HG03108 (cell line): ENCODE measurements around the gene CLTCL1.

Source experiments
- ATAC-seq: cut with Tn5 transposase; IDR thresholded peaks from one replicate; pipeline ENCODE4 v1.9.1; 2021; ENCODE audit warnings: moderate library complexity; ENCODE audit not compliant: unreplicated experiment

Gene CLTCL1

DNA sequence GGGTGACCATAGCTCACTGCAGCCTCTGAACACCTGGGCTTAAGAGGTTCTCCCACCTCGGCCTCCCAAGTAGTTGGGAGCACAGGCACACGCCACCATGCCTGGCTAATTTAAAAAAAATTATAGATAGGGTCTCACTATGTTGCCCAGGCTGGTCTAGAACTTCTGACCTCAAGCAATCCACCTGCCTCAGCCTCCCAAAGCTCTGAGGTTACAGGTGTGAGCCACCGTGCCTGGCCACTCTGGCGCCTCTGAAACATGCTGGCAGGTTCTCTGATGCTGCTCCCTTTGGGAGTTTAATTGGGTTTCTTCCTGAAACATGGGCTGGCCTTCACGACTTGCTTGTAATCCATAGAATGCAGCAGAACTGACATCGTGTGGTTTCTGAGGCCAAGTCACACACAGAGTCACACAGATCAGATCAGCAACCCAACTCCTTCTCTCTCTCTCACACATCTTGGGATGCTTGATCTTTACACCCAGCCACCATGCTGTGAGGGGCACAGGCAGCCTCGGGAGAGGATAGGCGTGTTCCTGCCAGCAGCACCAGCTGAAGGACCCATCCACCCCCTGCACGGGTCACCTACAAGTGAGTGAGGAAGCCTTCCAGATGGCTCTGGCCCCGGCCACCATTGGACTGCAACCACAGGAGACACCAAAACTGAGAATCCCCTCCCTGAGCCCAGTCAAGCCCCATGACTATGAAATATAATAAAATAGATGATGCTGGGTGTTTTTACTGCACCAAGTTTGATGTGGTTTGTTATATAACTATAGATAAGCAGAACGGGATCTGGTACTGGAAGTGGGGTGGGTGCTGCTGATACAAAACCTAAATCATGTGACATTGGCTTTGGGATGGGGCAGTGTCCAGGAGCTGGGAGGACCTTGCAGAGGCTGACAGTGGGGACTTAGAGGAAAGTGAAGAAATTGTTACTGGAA is 138.3 kb downstream of the CLTCL1 start:
- no peak for ATAC-seq

DNA sequence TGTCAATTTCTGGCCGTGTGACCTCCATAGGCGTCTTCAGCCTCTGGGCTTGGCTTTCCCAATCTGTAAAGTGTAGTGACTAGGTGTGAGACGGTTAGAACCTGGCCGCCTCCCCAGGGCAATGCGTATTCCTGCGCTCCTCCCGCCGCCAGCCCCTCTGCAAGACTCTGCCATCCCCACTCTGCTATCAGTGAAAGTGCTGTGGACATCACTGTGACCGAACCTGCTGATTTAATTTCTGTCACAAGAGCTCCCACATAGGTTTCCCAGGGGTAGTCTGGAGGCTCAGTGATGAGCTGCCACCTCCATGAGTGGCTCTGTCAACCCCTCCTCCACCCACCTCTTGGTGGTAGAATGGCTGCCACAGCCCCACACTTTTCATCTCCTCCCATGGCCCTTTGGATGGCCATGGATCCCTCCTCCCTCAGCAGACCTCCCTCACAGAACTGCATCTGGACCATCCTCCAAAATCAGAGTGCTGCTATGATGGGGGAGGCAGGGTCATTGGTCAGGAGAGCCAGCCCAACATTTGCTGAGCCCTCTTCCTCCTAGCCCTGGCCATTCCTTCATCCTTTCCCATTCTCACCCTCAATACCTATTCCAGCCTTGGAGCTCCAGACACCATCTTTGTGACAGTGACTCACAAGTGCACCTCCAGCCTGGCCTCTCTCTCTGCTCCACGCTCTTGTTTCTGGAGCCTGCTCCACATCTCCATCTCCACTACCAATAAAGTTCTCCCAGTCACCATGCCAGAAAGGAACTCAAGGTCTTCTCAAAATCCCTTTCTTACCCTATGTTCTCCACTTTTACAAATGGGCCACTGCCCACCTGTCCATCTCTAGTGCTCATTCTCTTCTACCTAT is 140.0 kb downstream of the CLTCL1 start:
- no peak for ATAC-seq

- no peak for ATAC-seq
Measured at GRCh38 chr22:19150482-19151328, 140.8 kb downstream of the CLTCL1 start.

DNA sequence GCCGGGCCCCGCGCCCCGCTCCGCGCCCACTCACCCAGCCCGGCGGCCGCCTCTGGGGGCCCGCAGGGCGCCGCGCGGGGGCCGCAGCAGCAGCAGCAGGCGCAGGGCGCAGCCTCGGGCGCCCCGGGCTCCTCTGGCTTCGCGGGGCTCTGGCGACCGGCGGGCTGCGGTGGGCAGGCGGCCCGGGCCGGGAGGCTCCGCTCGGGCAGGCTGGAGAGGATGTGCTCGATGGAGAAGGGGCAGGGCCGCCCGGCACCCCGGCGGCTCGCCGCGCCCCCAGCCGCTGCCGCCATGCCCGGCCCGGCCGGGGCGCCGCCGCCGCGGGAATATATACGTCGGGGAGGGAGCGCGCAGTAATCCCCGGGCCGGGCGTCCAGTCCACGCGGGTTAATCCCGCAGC is 141.5 kb downstream of the CLTCL1 start, which contains the start of gene GSC2:
TSS of gene GSC2 (minus strand) at position 302 of the 400 bp plus-strand sequence. CDS start at position 293, 9 bp downstream.
- ATAC-seq = no peak

DNA sequence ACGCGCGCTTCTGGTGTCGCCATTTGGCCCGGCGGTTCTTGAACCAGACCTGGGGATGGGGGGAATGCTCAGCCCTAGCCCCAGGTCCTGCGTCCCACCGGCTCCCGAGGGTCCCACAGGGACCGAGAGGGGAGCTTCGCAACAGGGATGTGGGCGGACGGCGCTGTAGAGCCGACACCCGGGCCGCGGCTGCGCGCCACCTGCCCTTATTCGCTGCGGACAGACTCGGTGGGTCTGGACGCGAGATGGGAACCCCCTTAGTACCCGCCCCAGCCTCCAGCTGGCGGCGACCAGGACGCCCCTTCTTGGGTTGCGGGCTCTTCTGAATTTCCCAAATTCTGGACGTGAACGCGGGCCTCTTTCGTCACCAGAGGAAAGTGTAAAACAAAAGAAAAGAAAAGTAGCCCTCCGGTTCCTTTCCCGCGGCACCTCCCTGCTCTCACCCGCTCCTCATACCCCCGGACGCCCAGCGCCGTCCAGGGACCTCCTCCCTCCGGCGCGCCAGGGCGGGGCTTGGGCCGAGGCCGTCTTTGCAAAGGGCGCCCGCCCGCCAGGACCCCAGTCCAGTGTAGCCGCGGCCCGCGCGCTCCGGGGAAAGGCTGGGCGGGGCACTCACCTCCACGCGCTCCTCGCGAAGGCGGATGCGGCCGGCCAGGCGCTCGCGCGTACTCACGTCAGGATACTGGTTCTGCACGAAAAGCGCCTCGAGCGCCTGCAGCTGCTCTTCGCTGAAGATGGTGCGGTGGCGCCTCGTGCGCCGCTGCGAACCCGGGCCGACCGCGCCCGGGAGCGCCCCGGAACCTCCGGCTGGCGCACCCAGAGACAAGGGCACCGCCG is 142.3 kb downstream of the CLTCL1 start:
- ATAC-seq = no peak

GRCh38 chr22:19148417-19149046 is 143.0 kb downstream of the CLTCL1 start:
- ATAC-seq = no peak

DNA sequence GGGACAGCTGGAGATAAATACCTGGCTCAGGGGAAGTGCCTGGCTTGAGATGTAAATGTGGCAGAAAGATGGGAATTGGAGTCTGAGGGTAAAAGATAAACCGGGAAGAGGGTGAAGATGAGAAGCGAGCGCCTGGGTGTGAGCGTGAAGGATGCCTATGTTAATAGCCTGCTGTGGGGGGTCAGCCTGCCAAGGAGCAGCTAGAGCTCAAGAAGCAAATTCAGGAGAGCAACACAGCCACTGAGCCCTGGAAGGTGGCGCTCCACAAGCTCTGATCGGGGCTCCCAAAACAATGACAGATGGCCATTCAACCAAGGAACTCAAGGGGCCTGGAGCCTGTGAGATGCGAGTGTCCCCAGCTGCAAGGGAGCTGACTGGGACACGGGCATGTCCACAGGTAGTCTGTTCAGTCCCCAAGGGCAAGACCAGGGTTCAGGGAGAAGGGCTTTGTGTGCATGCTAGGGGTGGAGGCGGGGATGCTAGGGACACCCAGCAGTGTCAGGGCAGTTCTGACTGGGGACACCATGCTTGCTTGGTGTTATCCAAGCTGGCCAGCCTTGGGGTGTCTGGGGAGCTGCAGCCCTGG is 144.2 kb downstream of the CLTCL1 start:
- no peak for ATAC-seq

DNA sequence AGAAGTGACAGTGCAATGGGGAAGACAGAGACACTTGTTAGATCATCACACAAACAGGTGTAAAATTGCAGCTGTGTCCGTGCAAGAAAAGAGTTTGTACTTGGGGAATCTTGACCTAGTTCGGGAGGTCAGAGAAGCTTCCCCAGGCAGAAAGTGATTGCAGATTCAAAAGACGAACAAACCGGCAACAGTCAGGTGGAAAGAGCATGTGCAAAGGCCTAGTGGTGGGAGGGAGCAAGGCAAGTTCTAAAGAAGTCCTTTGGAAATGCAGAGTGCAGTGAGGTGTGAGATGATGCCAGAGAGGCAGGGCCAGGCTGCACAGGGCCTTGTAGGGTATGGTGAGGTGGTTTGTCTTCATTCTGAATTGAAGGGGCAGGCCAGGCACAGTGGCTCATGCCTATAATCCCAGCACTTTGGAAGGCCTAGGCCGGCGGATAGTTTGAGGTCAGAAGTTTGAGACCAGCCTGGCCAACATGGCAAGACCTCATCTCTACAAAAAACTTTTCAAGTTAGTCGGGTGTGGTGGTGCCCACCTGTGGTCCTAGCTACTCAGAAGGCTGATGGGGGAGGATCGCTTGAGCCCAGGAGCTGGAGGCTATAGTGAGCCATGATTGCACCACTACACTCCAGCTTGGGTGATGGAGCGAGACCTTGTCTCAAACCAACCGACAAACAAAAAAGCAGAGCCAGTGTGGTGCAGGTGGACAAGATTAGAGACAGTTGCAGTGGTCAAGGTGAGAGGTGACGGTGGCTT is 145.1 kb downstream of the CLTCL1 start:
- no peak for ATAC-seq

GRCh38 chr22:19143967-19144400 is 147.5 kb downstream of the CLTCL1 start:
- ATAC-seq = no peak

DNA sequence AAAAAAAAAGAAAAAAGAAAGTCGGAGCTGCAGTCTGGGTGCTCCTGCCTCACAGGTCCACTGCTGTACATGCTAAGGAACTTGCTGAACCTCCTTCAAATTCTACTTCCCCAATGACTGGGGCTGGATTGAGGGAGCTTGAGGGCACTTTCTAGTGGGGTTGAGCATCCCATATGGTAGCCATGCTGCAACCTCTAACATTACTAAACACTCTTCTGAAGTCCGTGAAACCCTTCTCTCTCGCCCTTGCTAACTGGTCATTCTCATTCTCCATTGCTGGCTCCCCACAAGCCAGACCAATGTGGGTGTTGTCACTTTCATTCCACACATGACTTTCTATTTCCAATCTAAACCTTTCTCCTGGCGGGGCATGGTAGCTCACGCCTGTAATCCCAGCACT is 148.3 kb downstream of the CLTCL1 start:
- no peak for ATAC-seq

DNA sequence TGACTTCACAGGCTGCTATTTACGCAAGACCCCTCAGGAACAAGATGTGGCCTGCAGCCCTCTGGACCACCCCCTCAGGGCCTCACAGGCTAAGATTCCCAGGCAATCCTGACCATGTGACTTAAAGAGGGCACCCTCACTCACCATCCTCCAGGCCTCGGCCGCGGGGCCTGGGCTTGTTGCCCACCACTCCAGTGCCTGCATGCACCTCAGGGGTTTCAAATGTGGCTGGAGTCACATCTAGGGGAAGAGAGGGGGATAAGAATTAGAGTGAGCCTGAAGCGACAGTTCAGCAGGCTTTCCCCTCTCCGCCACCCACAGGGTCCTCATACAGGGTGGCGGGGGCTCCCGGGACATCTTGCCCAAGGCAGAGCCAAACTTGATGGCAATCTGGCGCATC is 149.1 kb downstream of the CLTCL1 start:
- no peak for ATAC-seq

DNA sequence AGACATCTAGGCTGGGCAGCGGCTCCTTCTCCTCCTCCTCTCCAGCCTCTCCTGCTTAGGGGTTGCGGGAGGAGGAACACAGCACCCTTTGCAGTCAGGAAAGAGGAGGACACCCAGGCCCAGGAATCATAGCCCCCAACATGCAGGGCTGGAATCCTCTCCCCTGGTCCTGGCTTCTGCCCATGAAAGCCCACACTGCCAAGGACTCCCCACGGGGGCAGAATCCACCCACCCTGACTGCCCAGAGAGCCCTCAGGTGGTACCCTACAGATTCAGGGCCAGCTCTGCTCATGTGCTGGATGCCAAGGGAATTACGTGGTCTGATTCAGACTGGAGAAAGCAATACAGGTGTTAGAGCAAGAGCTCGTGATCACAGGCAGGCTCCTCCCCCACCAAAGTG is 151.5 kb downstream of the CLTCL1 start:
- no peak for ATAC-seq

DNA sequence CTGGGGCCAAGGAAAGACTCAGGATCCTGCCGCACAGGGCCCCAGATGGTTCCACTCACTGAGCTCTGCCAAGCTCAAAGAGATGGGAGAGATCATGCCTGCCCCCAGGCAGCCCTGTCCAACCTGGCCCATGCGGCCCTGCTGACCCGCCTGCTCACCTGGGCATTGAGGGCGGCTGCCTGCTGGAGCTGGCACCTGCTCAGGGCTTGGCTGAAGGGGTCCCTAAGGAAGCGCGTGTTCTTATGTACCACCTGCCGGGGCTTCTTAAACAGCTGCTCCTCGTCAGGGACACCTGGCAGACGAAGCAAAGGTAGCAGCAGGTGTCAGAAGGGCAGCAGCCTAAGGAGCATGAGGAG is 152.5 kb downstream of the CLTCL1 start:
- ATAC-seq = no peak

- ATAC-seq = no peak
Measured at GRCh38 chr22:19138217-19139000, 153.1 kb downstream of the CLTCL1 start.

GRCh38 chr22:19137384-19138216 is 153.9 kb downstream of the CLTCL1 start:
- ATAC-seq = no peak

- no peak for ATAC-seq
Measured at GRCh38 chr22:19136915-19137314, 154.6 kb downstream of the CLTCL1 start.

DNA sequence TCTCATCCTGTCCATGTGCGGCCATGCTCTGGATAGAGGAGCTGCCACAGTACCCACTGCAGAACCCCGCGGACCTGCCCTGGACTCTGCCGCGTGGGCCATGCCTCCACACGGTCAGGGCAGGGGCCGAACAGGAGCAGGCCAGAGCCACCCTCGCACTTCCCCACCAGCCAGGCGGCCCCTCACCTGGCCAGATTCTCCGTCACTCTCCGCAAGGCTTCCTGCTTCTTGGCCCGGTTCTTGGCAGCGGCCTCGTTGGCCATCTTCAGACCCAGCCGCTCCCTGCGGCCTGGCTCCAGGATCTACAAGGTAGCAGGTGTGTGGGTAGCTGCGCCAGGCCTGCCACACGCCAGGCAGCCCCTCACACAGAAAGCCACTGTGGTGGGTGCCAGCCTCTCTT is 156.6 kb downstream of the CLTCL1 start:
- no peak for ATAC-seq
